MCF 10A (cell line): ENCODE results near the gene NEK6. TPM values are rescaled to one million over a fixed set of nuclear protein-coding genes. Genes with fewer than 3 reads are reported as not detected.

Experiments
- BruUV-seq: library from RNA; stranded (reverse); fragments of 400-500 nt; replicated peaks from 2 replicates; lab custom pipeline; 2021; lab: Mats Ljungman, UMichigan
- CTCF ChIA-PET: fragments of 300-600 bp; sonication (Branson Sonifier 250); formaldehyde crosslinking; extraction: SDS; loops from one replicate; lab custom pipeline; 2021; ENCODE audit warnings: antibody characterized with exemption, inconsistent platforms; lab: Yijun Ruan, JAX
- POLR2A ChIA-PET: fragments of 300-600, 350-650 bp; sonication (Branson Sonifier 250); formaldehyde crosslinking; extraction: SDS; loops from one replicate; lab custom pipeline; 2020; ENCODE audit warnings: antibody characterized with exemption, inconsistent platforms; lab: Yijun Ruan, JAX
- DNase-seq: peaks from one replicate; pipeline ENCODE4 v3.0.0-alpha.2; 2018; ENCODE audit not compliant: unreplicated experiment
- H3K27ac Mint-ChIP-seq: one replicate; pipeline ENCODE4 v1.8.0; 2022; ENCODE audit warnings: mild to moderate bottlenecking, low read depth, mixed read lengths; ENCODE audit not compliant: unreplicated experiment
- H3K27me3 Mint-ChIP-seq: one replicate; pipeline ENCODE4 v1.8.0; 2022; ENCODE audit warnings: mixed read lengths; ENCODE audit not compliant: insufficient read depth, unreplicated experiment
- H3K36me3 Mint-ChIP-seq: one replicate; pipeline ENCODE4 v1.8.0; 2022; ENCODE audit warnings: mild to moderate bottlenecking, moderate library complexity, mixed read lengths; ENCODE audit not compliant: insufficient read depth, unreplicated experiment
- H3K4me1 Mint-ChIP-seq: one replicate; pipeline ENCODE4 v1.8.0; 2022; ENCODE audit warnings: mixed read lengths; ENCODE audit not compliant: insufficient read depth, unreplicated experiment
- H3K4me3 Mint-ChIP-seq: one replicate; pipeline ENCODE4 v1.8.0; 2022; ENCODE audit warnings: mild to moderate bottlenecking, moderate library complexity, mixed read lengths; ENCODE audit not compliant: unreplicated experiment
- H3K9me3 Mint-ChIP-seq: one replicate; pipeline ENCODE4 v1.8.0; 2022; ENCODE audit warnings: mixed read lengths; ENCODE audit not compliant: unreplicated experiment
- intact Hi-C: fragments of 100-400 bp; cut with micrococcal nuclease; formaldehyde crosslinking; loops from 2 replicates; pipeline ENCODE4 v1.14.1; 2022
- total RNA-seq: library from RNA; stranded (reverse); gene quantifications from 2 replicates; pipeline ENCODE4 v1.2.3, GENCODE V29; 2022
- TF ChIP-seq, protein P1 (sequence below): fragments of 200-600 bp; IDR thresholded peaks from one replicate; pipeline ENCODE4 v1.8.0; 2022; ENCODE audit warnings: antibody characterized with exemption, mild to moderate bottlenecking; ENCODE audit not compliant: unreplicated experiment

NEK6 gene
- total RNA-seq, 1 experiment from 2014 or later = 27.5 TPM

DNA sequence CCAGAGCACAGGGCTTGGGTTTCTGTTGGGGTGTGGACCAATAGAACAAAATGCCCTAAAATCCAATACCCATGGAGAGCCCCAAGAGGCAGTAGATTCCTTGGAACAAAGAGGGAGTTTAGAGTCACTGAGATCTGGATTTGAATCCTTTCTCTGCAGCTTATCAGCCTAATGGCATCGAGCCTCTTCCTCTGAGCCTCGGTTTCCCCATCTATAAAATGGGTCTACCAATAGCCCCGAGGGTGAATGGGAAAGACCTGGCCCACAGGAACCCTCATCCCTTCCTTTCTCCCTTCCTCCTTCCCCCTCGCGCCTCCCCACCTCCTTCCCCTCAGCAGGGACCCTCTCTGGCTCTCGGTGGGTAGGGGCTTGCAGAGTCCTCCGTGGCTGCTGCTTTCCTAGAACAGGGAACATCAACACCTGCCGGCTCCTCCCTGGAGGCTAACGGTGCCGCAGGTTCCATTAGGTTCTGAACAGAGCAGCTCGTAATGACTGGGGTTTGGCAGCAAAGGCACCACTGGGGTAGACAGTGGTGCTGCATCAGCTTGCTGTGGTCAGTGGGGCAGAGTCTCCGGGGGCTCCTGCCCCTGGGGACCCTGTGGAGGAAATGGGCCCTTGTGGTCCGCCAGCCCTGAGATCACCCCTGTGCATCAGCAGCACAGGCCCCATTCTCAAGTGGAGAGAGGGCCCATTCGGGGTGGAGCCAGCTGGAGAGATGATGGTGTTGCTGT, 40.3 kb downstream of the NEK6 start:
- POLR2A ChIA-PET = interaction anchor here (0.5 to 2.0 kb wide), 3 partner anchors 12 to 171 kb away, joined by 3 to 5 read pairs (median 3); no protein-coding TSS in a partner anchor
- Mint-ChIP-seq H3K27me3 (no peaks in the 10 kb centered on the region), H3K27ac (no peak overlapping the region), H3K9me3 (no peaks in the 10 kb centered on the region), H3K36me3 (peaks cover 14% of the 10 kb centered on the region), H3K4me1 (peaks cover 43% of the 10 kb centered on the region), H3K4me3 (no peak overlapping the region)
- TF ChIP-seq, protein P1, sequence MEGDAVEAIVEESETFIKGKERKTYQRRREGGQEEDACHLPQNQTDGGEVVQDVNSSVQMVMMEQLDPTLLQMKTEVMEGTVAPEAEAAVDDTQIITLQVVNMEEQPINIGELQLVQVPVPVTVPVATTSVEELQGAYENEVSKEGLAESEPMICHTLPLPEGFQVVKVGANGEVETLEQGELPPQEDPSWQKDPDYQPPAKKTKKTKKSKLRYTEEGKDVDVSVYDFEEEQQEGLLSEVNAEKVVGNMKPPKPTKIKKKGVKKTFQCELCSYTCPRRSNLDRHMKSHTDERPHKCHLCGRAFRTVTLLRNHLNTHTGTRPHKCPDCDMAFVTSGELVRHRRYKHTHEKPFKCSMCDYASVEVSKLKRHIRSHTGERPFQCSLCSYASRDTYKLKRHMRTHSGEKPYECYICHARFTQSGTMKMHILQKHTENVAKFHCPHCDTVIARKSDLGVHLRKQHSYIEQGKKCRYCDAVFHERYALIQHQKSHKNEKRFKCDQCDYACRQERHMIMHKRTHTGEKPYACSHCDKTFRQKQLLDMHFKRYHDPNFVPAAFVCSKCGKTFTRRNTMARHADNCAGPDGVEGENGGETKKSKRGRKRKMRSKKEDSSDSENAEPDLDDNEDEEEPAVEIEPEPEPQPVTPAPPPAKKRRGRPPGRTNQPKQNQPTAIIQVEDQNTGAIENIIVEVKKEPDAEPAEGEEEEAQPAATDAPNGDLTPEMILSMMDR = no peak
- CTCF ChIA-PET = interaction anchor here (0.6 to 1.4 kb wide), 3 partner anchors 11 to 166 kb away, joined by 3 to 6 read pairs (median 3); no protein-coding TSS in a partner anchor
- intact Hi-C loops = loop anchor here (5.0 kb wide), 1 partner anchor 41 kb away; the partner anchor contains the start of gene NEK6
- DNase-seq = no peak
- BruUV-seq = no TSS peak

DNA sequence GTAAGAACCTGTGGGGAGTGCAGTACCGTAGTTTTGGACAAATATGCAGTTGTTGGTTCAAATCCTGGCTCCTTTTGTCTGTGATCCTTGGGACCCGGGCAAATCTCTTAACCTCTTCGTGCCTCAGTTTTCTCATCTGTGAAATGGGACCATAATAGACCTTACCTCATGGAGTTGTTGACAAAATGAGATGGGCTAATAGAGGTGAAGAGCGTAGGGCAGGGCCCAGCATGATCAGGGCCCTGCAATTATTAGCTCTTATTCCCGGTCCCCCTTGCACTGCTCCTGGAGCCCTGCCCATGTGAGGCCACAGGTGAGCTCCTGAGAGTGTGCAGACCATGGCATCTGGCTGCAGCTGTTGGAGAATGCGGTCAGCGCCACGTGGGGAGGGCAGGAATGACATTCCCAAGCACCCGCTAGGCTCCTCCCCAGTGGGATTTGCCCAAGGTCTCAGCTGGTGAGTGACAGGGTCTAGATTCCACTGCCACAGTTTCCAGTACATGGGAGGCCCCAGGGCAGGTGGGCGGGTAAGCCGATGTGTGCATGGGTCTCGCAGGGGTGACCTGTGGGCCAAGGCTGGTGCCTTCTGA, 41.0 kb downstream of the NEK6 start:
- no peak overlapping the region for H3K27ac Mint-ChIP-seq
- intact Hi-C loops = loop anchor here (5.0 kb wide), 1 partner anchor 41 kb away; the partner anchor contains the start of gene NEK6
- no peaks in the 10 kb centered on the region for H3K27me3 Mint-ChIP-seq
- DNase-seq = no peak
- POLR2A ChIA-PET = no interaction called here
- H3K36me3 Mint-ChIP-seq = peaks cover 17% of the 10 kb centered on the region
- H3K4me1 Mint-ChIP-seq = peaks cover 43% of the 10 kb centered on the region
- TF ChIP-seq, protein P1 = no peak
- no peak overlapping the region for H3K4me3 Mint-ChIP-seq
- BruUV-seq = no TSS peak
- H3K9me3 Mint-ChIP-seq = no peaks in the 10 kb centered on the region
- CTCF ChIA-PET = interaction anchor here (0.6 to 1.4 kb wide), 3 partner anchors 10 to 167 kb away, joined by 3 to 6 read pairs (median 3); no protein-coding TSS in a partner anchor

DNA sequence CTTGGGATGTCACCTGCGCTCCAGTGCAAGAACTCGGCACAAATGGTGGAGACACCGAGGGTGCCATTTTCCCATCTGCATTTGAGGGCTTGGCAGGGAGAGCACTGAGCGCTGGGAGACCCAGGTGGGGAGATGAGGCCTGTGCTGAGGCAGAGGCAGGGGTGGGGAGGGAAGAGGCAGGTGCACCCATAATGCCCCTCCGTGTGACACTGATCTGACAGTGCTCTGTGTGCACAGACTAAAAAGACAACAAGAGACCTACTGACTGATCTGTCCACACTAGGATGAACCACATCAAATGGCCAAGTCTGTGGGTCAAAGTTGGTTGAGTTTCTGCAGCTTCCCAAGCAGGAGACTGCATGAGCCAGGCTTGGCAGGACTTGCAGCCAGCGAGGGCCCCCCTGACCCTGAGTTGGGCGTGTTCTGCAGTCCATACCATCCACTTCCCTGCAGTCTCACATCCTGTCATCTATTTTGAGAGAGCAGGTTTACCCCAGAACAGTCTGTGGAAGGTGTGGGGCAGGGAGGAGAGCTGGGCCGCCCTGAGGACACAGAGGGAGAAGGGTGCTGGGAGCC, 41.9 kb downstream of the NEK6 start:
- DNase-seq = no peak
- POLR2A ChIA-PET = no interaction called here
- Mint-ChIP-seq H3K27me3 (no peaks in the 10 kb centered on the region), H3K4me1 (peaks cover 36% of the 10 kb centered on the region), H3K36me3 (peaks cover 14% of the 10 kb centered on the region), H3K9me3 (no peaks in the 10 kb centered on the region), H3K4me3 (no peak overlapping the region), H3K27ac (no peak overlapping the region)
- CTCF ChIA-PET = interaction anchor here (1.0 kb wide), 1 partner anchor 576 kb away, joined by 3 read pairs; no protein-coding TSS in a partner anchor
- TF ChIP-seq, protein P1 = no peak
- intact Hi-C loops = loop anchor here (5.0 kb wide), 1 partner anchor 42 kb away; the partner anchor contains the start of gene NEK6
- no TSS peak for BruUV-seq

DNA sequence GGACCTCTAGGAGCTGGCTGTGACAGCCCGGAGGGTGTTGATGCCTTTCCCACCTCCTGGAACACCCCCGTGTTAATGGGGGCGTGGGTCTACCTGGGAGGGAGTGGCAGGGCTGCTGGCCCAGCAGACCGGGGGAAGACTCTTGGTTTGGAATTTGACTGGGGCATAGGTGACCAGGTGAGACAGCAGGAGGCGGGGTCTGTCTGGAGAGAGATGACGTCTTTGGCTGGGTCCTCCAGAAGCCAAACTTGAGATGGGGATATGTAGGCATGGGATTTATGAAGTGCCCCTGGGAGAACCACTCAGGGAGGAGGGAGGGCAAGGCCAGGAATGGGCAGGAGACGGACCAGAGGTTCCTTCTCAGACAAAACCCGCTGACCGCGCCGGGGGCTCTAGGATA, 42.6 kb downstream of the NEK6 start:
- TF ChIP-seq, protein P1 = no peak
- Mint-ChIP-seq H3K27me3 (no peaks in the 10 kb centered on the region), H3K9me3 (no peaks in the 10 kb centered on the region), H3K4me3 (no peak overlapping the region), H3K36me3 (peaks cover 14% of the 10 kb centered on the region), H3K27ac (no peak overlapping the region), H3K4me1 (peaks cover 28% of the 10 kb centered on the region)
- ChIA-PET POLR2A (no interaction called here), CTCF (interaction anchor here (1.0 kb wide), 1 partner anchor 576 kb away, joined by 3 read pairs; no protein-coding TSS in a partner anchor)
- no peak for DNase-seq
- intact Hi-C loops = no loop called here
- BruUV-seq = no TSS peak
